Measurements from ENCODE around the gene PGM2L1. TPM values are rescaled to one million over a fixed set of nuclear protein-coding genes. Genes with fewer than 3 reads are reported as not detected.

Gene PGM2L1
- total and polyA plus RNA-seq, 2 of the 13 experiments (the other 11 are each of a cell fraction or from before 2014, with no cell fraction given), result 0.57 to 1.2 TPM

- H3K4me2 ChIP-seq (ENCODE audit: low read depth, low read length), result peak overlapping the region; percentile 66
- H3K9me3 ChIP-seq (ENCODE audit: low read length), result no peaks in the 10 kb centered on the region
- DNase-seq (ENCODE audit: low spot score) (no peak), ATAC-seq (peak; percentile 24; the same call in 1 of the 3 replicates), FAIRE-seq (no peak)
- no peak overlapping the region for H2AFZ ChIP-seq (ENCODE audit: low read length)
- H3K4me3 ChIP-seq (replicated peaks in 1 of 3; ENCODE audit: insufficient read depth in 1 of 3, low read depth in 2 of 3, low read length in 3 of 3), result peak overlapping the region in 1 of 3 experiments; percentile 67; a peak in 2 of 6 replicates
- TF ChIP-seq CENPT (CRISPR knock-in tag; IDR thresholded peaks at IDR 0.05; ENCODE audit: low read depth) (no peak), USF2 (IDR thresholded peaks at IDR 0.05; ENCODE audit: low read depth, low read length) (no peak), USF2 (CRISPR knock-in tag; IDR thresholded peaks at IDR 0.05; ENCODE audit: borderline replicate concordance) (no peak), FOSL1 (CRISPR knock-in tag; IDR thresholded peaks at IDR 0.05; ENCODE audit: borderline replicate concordance) (no peak), PPARG (CRISPR knock-in tag; conservative IDR thresholded peaks at IDR 0.05) (no peak), ZSCAN9 (CRISPR knock-in tag; IDR thresholded peaks at IDR 0.05; ENCODE audit: borderline replicate concordance) (no peak), GTF3A (CRISPR knock-in tag; conservative IDR thresholded peaks at IDR 0.05) (no peak), ZNF589 (CRISPR knock-in tag; conservative IDR thresholded peaks at IDR 0.05) (no peak), ZNF367 (CRISPR knock-in tag; IDR thresholded peaks at IDR 0.05; ENCODE audit: borderline replicate concordance) (no peak), NFRKB (IDR thresholded peaks at IDR 0.05) (no peak), ZNF691 (CRISPR knock-in tag; IDR thresholded peaks at IDR 0.05; ENCODE audit: borderline replicate concordance, low read depth) (no peak)
- TF ChIP-seq, protein P1, sequence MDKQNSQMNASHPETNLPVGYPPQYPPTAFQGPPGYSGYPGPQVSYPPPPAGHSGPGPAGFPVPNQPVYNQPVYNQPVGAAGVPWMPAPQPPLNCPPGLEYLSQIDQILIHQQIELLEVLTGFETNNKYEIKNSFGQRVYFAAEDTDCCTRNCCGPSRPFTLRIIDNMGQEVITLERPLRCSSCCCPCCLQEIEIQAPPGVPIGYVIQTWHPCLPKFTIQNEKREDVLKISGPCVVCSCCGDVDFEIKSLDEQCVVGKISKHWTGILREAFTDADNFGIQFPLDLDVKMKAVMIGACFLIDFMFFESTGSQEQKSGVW (CRISPR knock-in tag; IDR thresholded peaks at IDR 0.05; ENCODE audit: borderline replicate concordance), result no peak
- TF ChIP-seq, protein P2, sequence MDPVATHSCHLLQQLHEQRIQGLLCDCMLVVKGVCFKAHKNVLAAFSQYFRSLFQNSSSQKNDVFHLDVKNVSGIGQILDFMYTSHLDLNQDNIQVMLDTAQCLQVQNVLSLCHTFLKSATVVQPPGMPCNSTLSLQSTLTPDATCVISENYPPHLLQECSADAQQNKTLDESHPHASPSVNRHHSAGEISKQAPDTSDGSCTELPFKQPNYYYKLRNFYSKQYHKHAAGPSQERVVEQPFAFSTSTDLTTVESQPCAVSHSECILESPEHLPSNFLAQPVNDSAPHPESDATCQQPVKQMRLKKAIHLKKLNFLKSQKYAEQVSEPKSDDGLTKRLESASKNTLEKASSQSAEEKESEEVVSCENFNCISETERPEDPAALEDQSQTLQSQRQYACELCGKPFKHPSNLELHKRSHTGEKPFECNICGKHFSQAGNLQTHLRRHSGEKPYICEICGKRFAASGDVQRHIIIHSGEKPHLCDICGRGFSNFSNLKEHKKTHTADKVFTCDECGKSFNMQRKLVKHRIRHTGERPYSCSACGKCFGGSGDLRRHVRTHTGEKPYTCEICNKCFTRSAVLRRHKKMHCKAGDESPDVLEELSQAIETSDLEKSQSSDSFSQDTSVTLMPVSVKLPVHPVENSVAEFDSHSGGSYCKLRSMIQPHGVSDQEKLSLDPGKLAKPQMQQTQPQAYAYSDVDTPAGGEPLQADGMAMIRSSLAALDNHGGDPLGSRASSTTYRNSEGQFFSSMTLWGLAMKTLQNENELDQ (CRISPR knock-in tag; IDR thresholded peaks at IDR 0.05; ENCODE audit: borderline replicate concordance), result no peak
- TF ChIP-seq, protein P3, sequence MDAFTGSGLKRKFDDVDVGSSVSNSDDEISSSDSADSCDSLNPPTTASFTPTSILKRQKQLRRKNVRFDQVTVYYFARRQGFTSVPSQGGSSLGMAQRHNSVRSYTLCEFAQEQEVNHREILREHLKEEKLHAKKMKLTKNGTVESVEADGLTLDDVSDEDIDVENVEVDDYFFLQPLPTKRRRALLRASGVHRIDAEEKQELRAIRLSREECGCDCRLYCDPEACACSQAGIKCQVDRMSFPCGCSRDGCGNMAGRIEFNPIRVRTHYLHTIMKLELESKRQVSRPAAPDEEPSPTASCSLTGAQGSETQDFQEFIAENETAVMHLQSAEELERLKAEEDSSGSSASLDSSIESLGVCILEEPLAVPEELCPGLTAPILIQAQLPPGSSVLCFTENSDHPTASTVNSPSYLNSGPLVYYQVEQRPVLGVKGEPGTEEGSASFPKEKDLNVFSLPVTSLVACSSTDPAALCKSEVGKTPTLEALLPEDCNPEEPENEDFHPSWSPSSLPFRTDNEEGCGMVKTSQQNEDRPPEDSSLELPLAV (CRISPR knock-in tag; conservative IDR thresholded peaks at IDR 0.05; ENCODE audit: low read depth), result no peak
- TF ChIP-seq, protein P4, sequence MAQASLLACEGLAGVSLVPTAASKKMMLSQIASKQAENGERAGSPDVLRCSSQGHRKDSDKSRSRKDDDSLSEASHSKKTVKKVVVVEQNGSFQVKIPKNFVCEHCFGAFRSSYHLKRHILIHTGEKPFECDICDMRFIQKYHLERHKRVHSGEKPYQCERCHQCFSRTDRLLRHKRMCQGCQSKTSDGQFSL (CRISPR knock-in tag; IDR thresholded peaks at IDR 0.05), result no peak
- no peaks in the 10 kb centered on the region for H3K36me3 ChIP-seq (replicated peaks in 1 of 2; ENCODE audit: control insufficient read depth in 1 of 2, insufficient read depth in 2 of 2, low read length in 2 of 2)
- 78% methylated on average over 10 of the region's 11 CpGs for WGBS (ENCODE audit: low lambda C conversion rate)
- no TSS peak for BruUV-seq (replicated peaks)
- H3K9ac ChIP-seq (ENCODE audit: insufficient read depth, low read depth, low read length), result no peak overlapping the region
- ChIA-PET CTCF (ENCODE audit: low intra/inter-chr PET ratio, low total read pairs) (no interaction called here), POLR2A (no interaction called here)
- intact Hi-C loops (cut with micrococcal nuclease; ENCODE audit: unreplicated experiment) (no loop called here), in situ Hi-C loops (cut with HindIII; ENCODE audit: extremely low pct_ligation_motif_present, low pct_unique_long_range_greater_than_20kb) (no loop called here)
- peaks cover 5% of the 10 kb centered on the region for H3K4me1 ChIP-seq (ENCODE audit: insufficient read depth, low read length)
- peaks cover 1 to 16% of the 10 kb centered on the region in 2 experiments; a peak in 3 of 5 replicates for H3K27me3 ChIP-seq (ENCODE audit: control insufficient read depth in 1 of 2, insufficient read depth in 2 of 2, low read length in 2 of 2)
- H4K20me1 ChIP-seq (ENCODE audit: insufficient read depth, low read length), result no peaks in the 10 kb centered on the region
- no peak overlapping the region for H3K27ac ChIP-seq (ENCODE audit: extremely low read length, insufficient read depth, low read length)
- H3K79me2 ChIP-seq (ENCODE audit: insufficient read depth, low read length), result no peaks in the 10 kb centered on the region
Observed at GRCh38 chr11:74310857-74311256, 87.4 kb downstream of the PGM2L1 start.
